ENCODE results near the gene GRM1. TPM values are rescaled to one million over a fixed set of nuclear protein-coding genes. Genes with fewer than 3 reads are reported as not detected.
"Not testable (repeated sequence)": the region's sequence is repeated elsewhere in the genome, so short reads cannot be mapped to it uniquely, and the experiment has no call there.

GRM1 gene
- total RNA-seq, 1 donor from 2014 or later = under 0.01 TPM

- H3K27me3 ChIP-seq (ENCODE audit: control insufficient read depth, insufficient read depth, low read length) = no peaks in the 10 kb centered on the region
- DNase-seq (ENCODE audit: low read depth) = no peak
- H3K4me3 ChIP-seq (ENCODE audit: low read depth, low read length) = no peak overlapping the region
- TF ChIP-seq CTCF (IDR thresholded peaks at IDR 0.05; ENCODE audit: insufficient read depth, low read length, poor library complexity, severe bottlenecking) = no peak
- no peaks in the 10 kb centered on the region for H3K36me3 ChIP-seq (ENCODE audit: control insufficient read depth, insufficient read depth, low read length)
Observed at GRCh38 chr6:146260886-146261285, 232.0 kb downstream of the GRM1 start.

- no peak for TF ChIP-seq CTCF (IDR thresholded peaks at IDR 0.05; ENCODE audit: insufficient read depth, low read length, poor library complexity, severe bottlenecking)
- no peak for DNase-seq (ENCODE audit: low read depth)
- no peaks in the 10 kb centered on the region for H3K36me3 ChIP-seq (ENCODE audit: control insufficient read depth, insufficient read depth, low read length)
- no peak overlapping the region for H3K4me3 ChIP-seq (ENCODE audit: low read depth, low read length)
- H3K27me3 ChIP-seq (ENCODE audit: control insufficient read depth, insufficient read depth, low read length) = no peaks in the 10 kb centered on the region
Observed at GRCh38 chr6:146265056-146265455, 236.2 kb downstream of the GRM1 start.

GRCh38 chr6:146267447-146267846 is 238.6 kb downstream of the GRM1 start:
- no peak for TF ChIP-seq CTCF (IDR thresholded peaks at IDR 0.05; ENCODE audit: insufficient read depth, low read length, poor library complexity, severe bottlenecking)
- no peak for DNase-seq (ENCODE audit: low read depth)
- Histone ChIP-seq H3K4me3 (ENCODE audit: low read depth, low read length) (no peak overlapping the region), H3K27me3 (ENCODE audit: control insufficient read depth, insufficient read depth, low read length) (no peaks in the 10 kb centered on the region), H3K36me3 (ENCODE audit: control insufficient read depth, insufficient read depth, low read length) (no peaks in the 10 kb centered on the region)

GRCh38 chr6:146267946-146268345 is 239.1 kb downstream of the GRM1 start:
- no peak overlapping the region for H3K4me3 ChIP-seq (ENCODE audit: low read depth, low read length)
- DNase-seq (ENCODE audit: low read depth) = no peak
- no peak for TF ChIP-seq CTCF (IDR thresholded peaks at IDR 0.05; ENCODE audit: insufficient read depth, low read length, poor library complexity, severe bottlenecking)
- no peaks in the 10 kb centered on the region for H3K27me3 ChIP-seq (ENCODE audit: control insufficient read depth, insufficient read depth, low read length)
- no peaks in the 10 kb centered on the region for H3K36me3 ChIP-seq (ENCODE audit: control insufficient read depth, insufficient read depth, low read length)

- no peaks in the 10 kb centered on the region for H3K27me3 ChIP-seq (ENCODE audit: control insufficient read depth, insufficient read depth, low read length)
- no peak for TF ChIP-seq CTCF (IDR thresholded peaks at IDR 0.05; ENCODE audit: insufficient read depth, low read length, poor library complexity, severe bottlenecking)
- H3K36me3 ChIP-seq (ENCODE audit: control insufficient read depth, insufficient read depth, low read length) = no peaks in the 10 kb centered on the region
- no peak overlapping the region for H3K4me3 ChIP-seq (ENCODE audit: low read depth, low read length)
- DNase-seq (ENCODE audit: low read depth) = no peak
Observed at GRCh38 chr6:146269482-146269881, 240.6 kb downstream of the GRM1 start.

GRCh38 chr6:146271163-146271562 is 242.3 kb downstream of the GRM1 start:
- not testable (repeated sequence) for DNase-seq (ENCODE audit: low read depth); H3K27me3 ChIP-seq (ENCODE audit: control insufficient read depth, insufficient read depth, low read length); H3K36me3 ChIP-seq (ENCODE audit: control insufficient read depth, insufficient read depth, low read length); H3K4me3 ChIP-seq (ENCODE audit: low read depth, low read length)

Measured in kidney epithelial cell (primary cell).